HG02884 (cell line): ENCODE results near the gene URM1.
A peak's percentile ranks its signal among the peaks of the same experiment; 100 is the strongest.

Experiments
- ATAC-seq: cut with Tn5 transposase; IDR thresholded peaks from one replicate; pipeline ENCODE4 v1.9.1; 2021; ENCODE audit warnings: mild to moderate bottlenecking, moderate library complexity; ENCODE audit not compliant: unreplicated experiment

Gene URM1

GRCh38 chr9:128344931-128345605, 26.1 kb upstream of the URM1 start:
- ATAC-seq: no peak

- no peak for ATAC-seq
Observed at GRCh38 chr9:128349125-128349524, 22.0 kb upstream of the URM1 start.

- ATAC-seq: no peak
Observed at GRCh38 chr9:128349772-128350171, 21.4 kb upstream of the URM1 start.

- ATAC-seq: no peak
Observed at GRCh38 chr9:128355451-128355850, 15.7 kb upstream of the URM1 start.

GRCh38 chr9:128358090-128358489, 13.1 kb upstream of the URM1 start:
- no peak for ATAC-seq

GRCh38 chr9:128358861-128359260, 12.3 kb upstream of the URM1 start:
- ATAC-seq: no peak

GRCh38 chr9:128360826-128361225, 10.3 kb upstream of the URM1 start:
- ATAC-seq: no peak

- no peak for ATAC-seq
Observed at GRCh38 chr9:128361296-128361985, 9.7 kb upstream of the URM1 start.

- peak; percentile 63 for ATAC-seq
Observed at GRCh38 chr9:128361986-128362646, 9.1 kb upstream of the URM1 start.

GRCh38 chr9:128362774-128363173, 8.4 kb upstream of the URM1 start:
- no peak for ATAC-seq

GRCh38 chr9:128365525-128365924, 5.6 kb upstream of the URM1 start:
- no peak for ATAC-seq

- no peak for ATAC-seq
Observed at GRCh38 chr9:128369024-128369706, 2.0 kb upstream of the URM1 start.

GRCh38 chr9:128370367-128370751, 815 bp upstream of the URM1 start:
- ATAC-seq: no peak

- ATAC-seq: no peak
Observed at GRCh38 chr9:128371630-128372117, 500 bp downstream of the URM1 start.

GRCh38 chr9:128372188-128372641, 1.0 kb downstream of the URM1 start:
- no peak for ATAC-seq

GRCh38 chr9:128372784-128373183, 1.6 kb downstream of the URM1 start:
- no peak for ATAC-seq

GRCh38 chr9:128374221-128374675, 3.1 kb downstream of the URM1 start:
- no peak for ATAC-seq

GRCh38 chr9:128375865-128376264, 4.7 kb downstream of the URM1 start:
- no peak for ATAC-seq

GRCh38 chr9:128382261-128382660, 11.1 kb downstream of the URM1 start:
- ATAC-seq: no peak

GRCh38 chr9:128383007-128383753, 12.0 kb downstream of the URM1 start:
- ATAC-seq: no peak
